Esophagus (tissue), 2 donors: ENCODE results near the gene CRY1. TPM values are rescaled to one million over a fixed set of nuclear protein-coding genes. Genes with fewer than 3 reads are reported as not detected.

Source experiments
- H3K27ac ChIP-seq, 2 donors: one replicate each; pipeline ENCODE4 v1.5.1; 2013; ENCODE audit warnings: low read depth in 2 of 2, mild to moderate bottlenecking in 2 of 2, inconsistent platforms in 1 of 2, low read length in 1 of 2, moderate library complexity in 1 of 2
- H3K27me3 ChIP-seq, 2 donors: one replicate each; pipeline ENCODE4 v1.6.1; 2013; ENCODE audit warnings: low read length in 2 of 2, control low read depth in 1 of 2, mild to moderate bottlenecking in 1 of 2; ENCODE audit not compliant: insufficient read depth in 2 of 2, control insufficient read depth in 1 of 2
- H3K36me3 ChIP-seq, 2 donors: one replicate each; pipeline ENCODE4 v1.6.1; 2013; ENCODE audit warnings: low read length in 1 of 2; ENCODE audit not compliant: control insufficient read depth in 2 of 2, insufficient read depth in 2 of 2
- H3K4me1 ChIP-seq, 2 donors: one replicate each; pipeline ENCODE4 v1.6.1; 2013; ENCODE audit warnings: low read length in 1 of 2; ENCODE audit not compliant: control insufficient read depth in 2 of 2, insufficient read depth in 2 of 2
- H3K4me3 ChIP-seq, 2 donors: one replicate each; pipeline ENCODE4 v1.5.1; 2013; ENCODE audit warnings: low read length in 2 of 2, mild to moderate bottlenecking in 2 of 2, low read depth in 1 of 2, moderate library complexity in 1 of 2
- H3K9me3 ChIP-seq, 2 donors: one replicate each; pipeline ENCODE4 v1.6.1; 2013; ENCODE audit warnings: mild to moderate bottlenecking in 2 of 2, low read depth in 1 of 2, low read length in 1 of 2, moderate library complexity in 1 of 2; ENCODE audit not compliant: control insufficient read depth in 2 of 2, insufficient read depth in 1 of 2
- WGBS, 2 donors: extraction: QIAGEN DNeasy Blood & Tissue Kit; methylation state at CpG; one replicate each; pipeline ENCODE4 v1.1.7; 2013; 5-methylcytosine and 5-hydroxymethylcytosine counted together
- polyA plus RNA-seq, 2 donors: library from polyadenylated mRNA; stranded (reverse); fragments of 200-250 nt; gene quantifications; one replicate each; pipeline ENCODE4 v1.2.3, GENCODE V29; 2013
- donor health status: healthy with polysubstance abuse.
- donor health status: Bipolar disorder and iron deficiency.

The CRY1 gene
- polyA plus RNA-seq, 2 donors: 4.1 to 4.8 TPM

DNA sequence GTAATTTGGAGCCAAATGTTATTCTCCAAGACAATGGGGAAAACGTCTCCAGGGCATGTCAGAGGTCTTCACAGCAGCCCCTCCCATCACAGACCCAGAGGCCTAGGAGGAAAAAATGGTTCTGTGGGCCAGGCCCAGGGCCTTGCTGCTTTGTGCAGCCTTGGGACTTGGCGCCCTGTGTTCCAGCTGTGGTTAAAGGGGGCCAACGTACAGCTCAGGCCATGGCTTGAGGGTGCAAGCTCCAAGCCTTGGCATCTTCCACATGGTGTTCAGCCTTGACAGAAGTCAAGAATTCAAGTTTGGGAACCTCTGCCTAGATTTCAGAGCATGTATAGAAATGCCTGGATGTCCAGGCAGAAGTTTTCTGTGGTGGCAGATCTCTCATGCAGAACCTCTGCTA is 3.2 kb upstream of the CRY1 start:
- no peaks in the 10 kb centered on the region for H3K9me3 ChIP-seq
- H3K36me3 ChIP-seq: no peaks in the 10 kb centered on the region
- WGBS, 2 donors: 67 to 70% methylated on average over 3 of the region's 3 CpGs
- no peak overlapping the region for H3K27ac ChIP-seq
- H3K4me3 ChIP-seq: no peak overlapping the region
- peaks cover 0 to 2% of the 10 kb centered on the region in 2 donors for H3K4me1 ChIP-seq
- H3K27me3 ChIP-seq: no peaks in the 10 kb centered on the region

DNA sequence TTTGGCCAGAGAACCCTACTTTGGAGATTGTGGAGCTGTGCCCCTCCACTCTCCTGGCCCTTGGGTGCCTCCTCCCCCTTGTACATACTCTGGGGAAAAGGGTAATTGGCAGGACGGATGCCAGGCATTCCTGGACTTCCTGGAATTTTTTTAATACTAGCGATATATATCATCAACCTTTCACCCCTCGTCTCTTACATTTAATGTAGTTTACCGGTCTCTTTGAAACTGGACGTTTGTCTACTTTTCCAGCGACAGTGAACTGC is 767 bp upstream of the CRY1 start:
- Histone ChIP-seq H3K4me1 (peaks cover 0 to 2% of the 10 kb centered on the region in 2 donors), H3K27me3 (no peaks in the 10 kb centered on the region), H3K4me3 (peak overlapping the region; percentile 77 to 81), H3K27ac (peak overlapping the region; percentile 98), H3K36me3 (no peaks in the 10 kb centered on the region), H3K9me3 (no peaks in the 10 kb centered on the region)
- WGBS, 2 donors: 7 to 14% methylated on average over 6 of the region's 6 CpGs

DNA sequence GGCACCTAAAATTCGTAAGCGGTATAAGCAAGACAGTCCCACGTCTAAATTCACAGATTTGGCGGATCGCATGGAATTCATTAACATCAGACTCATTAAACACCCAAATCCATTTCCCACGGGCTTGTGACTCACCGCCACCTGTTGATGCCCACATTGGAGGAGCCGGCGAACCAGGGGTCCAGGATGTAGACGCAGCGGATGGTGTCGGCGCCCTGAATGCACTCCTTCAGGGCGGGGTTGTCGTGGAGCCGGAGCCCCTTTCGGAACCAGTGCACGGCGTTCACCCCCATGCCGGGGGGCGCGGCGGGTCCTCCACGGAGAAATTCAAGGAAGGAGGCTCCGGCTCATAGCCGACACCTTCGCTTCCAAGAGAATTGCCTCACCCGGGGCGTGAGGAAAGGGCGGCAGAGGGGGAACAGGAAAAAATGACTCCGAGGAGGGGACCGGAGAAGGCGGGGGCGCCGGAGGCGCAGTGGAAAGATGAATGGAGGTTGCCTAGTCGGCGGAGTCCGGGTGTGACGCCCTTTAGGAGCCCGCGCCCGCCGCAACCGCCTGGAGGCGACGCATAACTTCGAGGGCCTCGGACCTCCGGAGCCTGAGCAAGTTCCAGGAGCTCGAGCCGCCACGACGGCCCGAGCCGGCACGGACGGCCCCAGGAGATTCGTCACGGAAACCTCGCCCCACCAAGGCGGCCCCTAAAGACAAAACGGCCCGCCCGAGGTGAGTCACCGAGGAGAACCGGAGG is 506 bp downstream of the CRY1 start:
- WGBS, 2 donors: 1% methylated on average over 63 to 67 of the region's 67 CpGs
- no peaks in the 10 kb centered on the region for H3K9me3 ChIP-seq
- peaks cover 0 to 2% of the 10 kb centered on the region in 2 donors for H3K4me1 ChIP-seq
- H3K27me3 ChIP-seq: no peaks in the 10 kb centered on the region
- no peaks in the 10 kb centered on the region for H3K36me3 ChIP-seq
- peak overlapping the region; percentile 98 for H3K27ac ChIP-seq
- peak overlapping the region; percentile 77 to 81 for H3K4me3 ChIP-seq

DNA sequence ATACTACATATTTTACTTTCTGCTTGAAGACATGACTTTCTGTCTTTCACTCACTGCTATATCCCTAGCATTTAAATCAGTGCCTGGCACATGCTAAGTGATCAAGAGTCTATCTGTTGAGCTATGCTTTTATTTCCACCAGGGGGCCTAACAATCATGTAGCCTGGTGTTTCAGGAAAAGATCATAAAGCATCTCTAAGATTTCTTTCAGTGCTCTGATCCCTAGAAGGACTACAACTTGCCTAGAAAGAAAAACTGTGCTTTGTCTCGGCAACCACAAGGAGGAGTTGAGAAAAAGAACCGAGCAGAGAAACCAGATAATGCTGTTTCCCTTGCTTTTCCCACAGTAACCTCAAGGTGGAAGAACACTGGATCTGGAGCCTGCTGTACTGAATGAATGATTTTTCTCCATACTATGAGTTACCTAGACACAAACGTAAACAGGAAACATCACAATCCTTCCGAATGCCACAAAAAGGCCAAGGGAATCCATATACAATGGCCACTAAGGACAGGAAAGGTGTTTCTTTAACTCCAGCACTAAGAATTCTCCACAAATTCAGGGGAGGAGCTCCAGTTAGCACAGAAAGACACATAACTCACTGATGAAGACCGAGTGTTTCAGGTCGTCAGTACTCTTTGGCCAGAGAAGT is 1.2 kb downstream of the CRY1 start:
- Histone ChIP-seq H3K27me3 (no peaks in the 10 kb centered on the region), H3K36me3 (no peaks in the 10 kb centered on the region), H3K4me3 (peak overlapping the region; percentile 77 to 81), H3K27ac (peak overlapping the region; percentile 98), H3K4me1 (peaks cover 0 to 2% of the 10 kb centered on the region in 2 donors), H3K9me3 (no peaks in the 10 kb centered on the region)
- WGBS, 2 donors: 0 to 1% methylated on average over 6 of the region's 6 CpGs

DNA sequence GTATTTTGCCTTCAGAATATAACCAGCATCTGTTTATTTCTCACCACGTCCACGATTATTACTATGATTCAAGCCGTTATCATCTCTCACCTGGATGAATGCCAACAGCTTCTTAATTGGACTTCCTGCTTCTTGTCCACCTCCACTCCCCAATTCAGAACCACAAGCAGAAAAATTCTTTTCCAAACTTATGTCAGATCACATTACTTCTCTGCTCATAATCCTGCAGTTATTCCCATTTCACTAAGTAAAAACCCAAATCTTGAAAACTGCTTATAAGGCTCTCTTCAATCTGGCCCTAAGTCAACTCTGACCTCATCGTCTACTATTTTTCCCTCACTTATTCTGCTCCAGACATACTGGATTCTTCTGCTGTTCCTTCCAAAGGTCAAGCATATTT is 2.0 kb downstream of the CRY1 start:
- Histone ChIP-seq H3K27me3 (no peaks in the 10 kb centered on the region), H3K36me3 (no peaks in the 10 kb centered on the region), H3K9me3 (no peaks in the 10 kb centered on the region), H3K4me1 (peaks cover 0 to 2% of the 10 kb centered on the region in 2 donors), H3K27ac (no peak overlapping the region), H3K4me3 (no peak overlapping the region)
- WGBS, 2 donors: 20 to 22% methylated on average over 4 of the region's 4 CpGs

- Histone ChIP-seq H3K36me3 (no peaks in the 10 kb centered on the region), H3K4me1 (peaks cover 0 to 2% of the 10 kb centered on the region in 2 donors), H3K27ac (no peak overlapping the region), H3K27me3 (no peaks in the 10 kb centered on the region), H3K9me3 (no peaks in the 10 kb centered on the region), H3K4me3 (no peak overlapping the region)
- WGBS, 2 donors: 89 to 92% methylated on average over 2 of the region's 2 CpGs
Observed at GRCh38 chr12:107090711-107091110, 2.6 kb downstream of the CRY1 start.

DNA sequence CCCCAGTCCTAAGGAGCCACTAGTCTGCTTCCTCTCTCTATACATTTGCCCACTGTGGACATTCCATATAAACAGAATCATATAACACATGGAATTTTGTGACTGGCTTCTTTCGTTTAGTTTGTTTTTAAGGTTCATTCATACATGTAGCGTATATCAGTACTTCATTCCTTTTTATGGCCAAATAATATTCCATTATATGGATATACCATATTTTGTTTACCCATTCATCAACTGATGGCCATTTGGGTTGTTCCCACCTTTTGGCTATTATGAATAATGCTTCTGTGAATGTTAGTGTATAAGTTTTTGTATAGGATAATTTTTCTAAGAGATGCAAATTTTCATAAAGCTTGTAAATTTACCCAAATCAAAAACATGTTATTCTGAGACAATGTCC is 4.4 kb downstream of the CRY1 start:
- Histone ChIP-seq H3K4me3 (no peak overlapping the region), H3K4me1 (peaks cover 0 to 2% of the 10 kb centered on the region in 2 donors), H3K9me3 (no peaks in the 10 kb centered on the region), H3K27me3 (no peaks in the 10 kb centered on the region), H3K36me3 (no peaks in the 10 kb centered on the region), H3K27ac (no peak overlapping the region)
- WGBS, 2 donors: 95 to 98% methylated on average over 2 of the region's 2 CpGs

- Histone ChIP-seq H3K27ac (no peak overlapping the region), H3K9me3 (no peaks in the 10 kb centered on the region), H3K4me3 (no peak overlapping the region), H3K27me3 (no peaks in the 10 kb centered on the region), H3K4me1 (no peaks in the 10 kb centered on the region), H3K36me3 (no peaks in the 10 kb centered on the region)
- WGBS, 2 donors: 91 to 92% methylated on average over 3 of the region's 3 CpGs
Observed at GRCh38 chr12:107086314-107086713, 7.0 kb downstream of the CRY1 start.

DNA sequence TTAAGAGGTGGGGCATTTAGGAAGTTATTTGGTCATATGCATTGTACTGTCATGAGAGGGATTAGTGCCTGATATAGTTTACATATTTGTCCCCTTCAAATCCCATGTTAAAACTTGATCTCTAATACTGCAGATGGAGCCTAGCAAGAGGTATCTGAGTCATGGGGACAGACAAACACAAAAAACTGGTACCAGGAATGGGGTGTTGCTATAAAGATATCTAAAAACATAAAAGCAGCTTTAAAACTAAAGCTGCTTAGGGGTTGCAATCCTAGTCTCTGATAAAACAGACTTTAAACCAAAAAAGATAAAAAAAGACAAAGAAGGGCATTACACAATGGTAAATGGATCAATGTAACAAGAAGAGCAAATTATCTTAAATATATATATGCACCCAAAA is 11.6 kb downstream of the CRY1 start:
- Histone ChIP-seq H3K27me3 (no peaks in the 10 kb centered on the region), H3K27ac (no peak overlapping the region), H3K9me3 (no peaks in the 10 kb centered on the region), H3K36me3 (no peaks in the 10 kb centered on the region), H3K4me1 (no peaks in the 10 kb centered on the region), H3K4me3 (no peak overlapping the region)

DNA sequence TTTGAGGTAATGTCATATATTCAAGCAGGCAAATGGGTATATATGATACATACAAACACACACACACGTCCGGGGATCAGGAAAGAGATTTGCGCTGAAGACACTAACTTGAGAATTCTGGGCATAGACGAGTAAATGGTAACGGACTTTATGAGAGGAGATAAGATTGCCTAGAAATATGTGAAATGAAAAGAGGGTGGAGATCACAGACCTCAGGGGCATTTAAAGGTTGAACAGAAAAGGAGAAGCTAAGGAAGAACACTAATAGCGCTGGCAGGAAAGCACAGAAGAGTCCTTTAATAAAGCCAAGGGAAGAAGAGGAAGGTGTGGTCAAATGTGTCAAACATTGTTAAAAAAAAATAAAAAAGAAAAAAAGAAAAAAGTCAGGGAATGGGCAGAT is 13.1 kb downstream of the CRY1 start:
- H3K27me3 ChIP-seq: no peaks in the 10 kb centered on the region
- no peak overlapping the region for H3K27ac ChIP-seq
- WGBS, 2 donors: 85% methylated on average over 6 of the region's 6 CpGs
- no peaks in the 10 kb centered on the region for H3K9me3 ChIP-seq
- H3K4me1 ChIP-seq: no peaks in the 10 kb centered on the region
- no peaks in the 10 kb centered on the region for H3K36me3 ChIP-seq
- H3K4me3 ChIP-seq: no peak overlapping the region
